Forelimb muscle (tissue), 1 donor: ENCODE measurements around the gene NINJ2. TPM values are rescaled to one million over a fixed set of nuclear protein-coding genes. Genes with fewer than 3 reads are reported as not detected.

ENCODE experiments used
- DNase-seq: peaks from one replicate; pipeline ENCODE4 v3.0.0-alpha.2; 2013; ENCODE audit warnings: low read depth
- polyA plus RNA-seq: library from polyadenylated mRNA; unstranded; fragments of 120-200 nt; gene quantifications from one replicate; pipeline ENCODE4 v1.2.1, GENCODE V29; 2013; ENCODE audit not compliant: insufficient read length

Gene NINJ2
- polyA plus RNA-seq, 1 donor: 5.5 TPM

DNA sequence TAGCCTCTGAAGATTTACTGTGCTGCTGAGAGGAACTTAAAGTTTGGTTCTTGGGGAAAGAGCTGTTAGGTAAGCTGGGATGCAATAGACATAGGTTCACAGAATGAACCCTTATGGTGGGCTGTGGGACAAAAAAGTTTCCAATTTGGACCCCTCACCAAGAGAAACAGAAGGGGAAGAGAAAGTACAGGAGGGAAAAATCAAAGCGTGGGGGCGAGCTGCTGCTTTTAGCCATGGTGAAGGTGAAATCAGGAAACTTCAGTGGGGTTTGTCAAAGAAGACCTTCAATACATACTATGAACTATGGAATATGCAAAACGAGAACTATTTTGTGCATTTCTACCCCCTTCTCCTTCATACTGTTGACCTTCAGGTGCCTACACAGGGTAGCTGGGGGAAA lies 10.6 kb upstream of the NINJ2 start:
- DNase-seq: no peak

DNA sequence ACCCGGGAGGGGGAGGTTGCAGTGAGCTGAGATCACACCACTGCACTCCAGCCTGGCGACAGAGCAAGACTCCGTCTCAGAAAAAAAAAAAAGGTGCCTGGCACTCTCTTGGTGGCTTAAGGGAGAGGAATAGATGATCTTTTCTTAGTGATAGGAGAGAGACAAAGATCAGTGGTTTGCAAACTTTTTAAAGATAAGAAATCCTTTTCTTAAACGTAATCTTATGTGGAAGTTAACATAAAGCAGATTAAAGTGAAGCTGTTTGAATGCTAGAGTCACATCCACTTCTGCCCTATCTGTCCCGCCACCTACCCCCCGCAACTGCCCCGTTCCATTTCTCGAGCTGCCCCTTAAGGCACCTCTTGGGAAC lies 6.3 kb upstream of the NINJ2 start:
- no peak for DNase-seq

DNA sequence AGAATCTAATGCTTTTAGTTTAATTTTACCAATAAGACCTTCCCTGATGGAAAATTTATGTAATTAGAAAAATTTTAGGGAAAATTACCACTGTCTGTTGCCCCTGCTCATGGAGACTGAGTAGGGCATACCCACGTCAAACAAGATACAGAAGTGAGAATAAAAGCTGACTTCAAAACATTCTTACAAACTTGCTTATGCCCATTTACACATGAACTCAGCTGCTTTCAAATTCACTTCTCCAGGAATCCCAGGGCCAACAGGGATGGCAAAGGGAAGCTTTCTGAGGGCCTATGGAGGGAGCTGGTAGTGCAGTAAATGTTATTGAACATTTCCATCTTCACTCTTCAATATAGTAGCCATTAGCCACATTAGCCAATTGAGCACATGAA lies 4.8 kb upstream of the NINJ2 start:
- DNase-seq: no peak

DNA sequence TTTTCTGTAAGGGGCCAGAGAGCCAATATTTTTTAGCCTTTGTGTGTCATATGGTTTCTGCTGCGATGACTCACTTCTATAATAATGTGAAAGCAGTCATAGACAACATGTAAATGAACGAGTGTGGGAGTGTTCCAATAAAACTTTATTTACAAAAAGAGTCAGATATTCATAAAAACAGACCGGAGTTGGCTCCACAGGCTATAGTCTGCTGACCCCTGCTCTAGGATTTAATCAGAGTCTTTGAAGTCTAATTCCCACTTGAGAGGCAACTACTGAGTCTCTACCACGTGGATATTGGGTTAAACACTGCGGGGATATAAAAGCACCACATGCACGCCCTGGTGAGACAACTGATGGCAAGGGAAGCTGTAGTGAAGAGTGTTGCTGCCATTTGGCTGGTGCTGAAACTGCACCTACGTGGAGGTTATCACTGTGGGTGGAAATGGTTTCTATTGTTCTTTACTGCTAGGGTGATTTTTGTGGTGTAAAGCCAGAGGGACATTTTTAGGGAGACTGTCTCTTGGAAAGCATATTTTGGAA lies 3.6 kb upstream of the NINJ2 start:
- DNase-seq: no peak

DNA sequence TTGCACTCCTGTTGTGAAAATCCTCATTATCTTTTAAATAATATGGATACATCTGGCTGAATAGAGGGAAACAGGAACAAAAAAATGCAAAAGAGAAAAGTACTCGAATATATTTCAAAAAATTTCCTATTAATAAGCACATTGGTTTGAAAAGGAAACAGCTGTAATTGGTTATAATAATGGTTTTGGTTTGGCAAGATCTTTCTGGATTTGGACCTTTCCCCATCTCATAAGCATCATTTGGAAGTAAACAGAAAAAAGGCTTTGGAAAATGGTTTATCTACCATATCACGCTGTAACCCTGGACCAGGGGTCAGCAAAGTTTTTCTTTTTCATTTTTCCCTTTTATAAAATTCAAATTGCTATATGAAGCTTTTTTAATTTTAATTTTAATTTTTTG lies 2.8 kb upstream of the NINJ2 start:
- DNase-seq: no peak

DNA sequence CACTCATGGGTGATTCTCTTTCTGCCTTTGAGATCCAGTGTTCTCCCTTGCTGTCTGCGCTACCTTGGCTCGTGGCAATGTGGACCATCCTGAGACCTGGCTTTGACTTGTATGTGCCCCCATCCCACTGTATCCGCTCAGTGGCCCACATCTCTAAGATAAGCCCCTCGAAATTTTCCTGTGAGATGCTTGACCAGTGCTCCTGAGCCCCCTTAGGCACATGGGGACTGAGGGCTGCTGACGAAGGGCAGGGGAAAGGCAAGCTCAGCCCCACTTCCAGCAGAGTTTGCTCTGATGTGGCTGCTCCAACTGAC lies 1.5 kb upstream of the NINJ2 start:
- no peak for DNase-seq

DNA sequence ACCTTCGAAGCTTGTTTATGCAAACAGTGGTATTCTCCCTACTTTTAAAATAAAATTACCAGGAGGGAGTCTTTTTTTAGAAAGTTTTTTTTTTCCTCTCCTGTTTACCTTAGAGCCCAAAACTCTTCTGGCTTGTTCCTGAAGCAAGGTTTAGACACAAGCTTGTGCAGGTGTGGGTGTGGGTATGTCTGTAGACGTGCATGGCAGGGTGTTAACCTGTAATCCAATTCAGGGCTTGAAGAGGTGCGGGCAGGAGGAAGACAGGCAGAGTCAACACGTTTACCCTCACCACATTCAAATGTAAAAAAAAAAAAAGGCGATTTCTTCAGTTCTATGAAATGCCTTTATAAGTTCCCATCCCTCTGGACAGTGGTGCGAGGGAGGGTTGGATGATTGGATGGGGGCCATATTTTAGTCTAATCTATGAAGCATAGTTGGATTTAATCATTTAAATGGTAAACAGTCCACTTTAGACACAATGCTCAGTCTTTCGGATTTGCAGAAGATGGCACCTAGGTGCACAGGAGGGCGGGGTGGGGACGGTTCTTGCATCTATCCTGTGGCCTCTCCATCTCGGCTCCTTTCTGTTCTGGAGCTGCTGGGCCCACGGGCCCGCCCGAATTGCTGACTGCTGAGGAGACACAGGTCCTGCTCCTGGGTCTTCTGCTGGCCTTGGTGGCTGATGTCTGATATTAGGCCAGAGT lies 982 bp upstream of the NINJ2 start:
- DNase-seq: no peak

DNA sequence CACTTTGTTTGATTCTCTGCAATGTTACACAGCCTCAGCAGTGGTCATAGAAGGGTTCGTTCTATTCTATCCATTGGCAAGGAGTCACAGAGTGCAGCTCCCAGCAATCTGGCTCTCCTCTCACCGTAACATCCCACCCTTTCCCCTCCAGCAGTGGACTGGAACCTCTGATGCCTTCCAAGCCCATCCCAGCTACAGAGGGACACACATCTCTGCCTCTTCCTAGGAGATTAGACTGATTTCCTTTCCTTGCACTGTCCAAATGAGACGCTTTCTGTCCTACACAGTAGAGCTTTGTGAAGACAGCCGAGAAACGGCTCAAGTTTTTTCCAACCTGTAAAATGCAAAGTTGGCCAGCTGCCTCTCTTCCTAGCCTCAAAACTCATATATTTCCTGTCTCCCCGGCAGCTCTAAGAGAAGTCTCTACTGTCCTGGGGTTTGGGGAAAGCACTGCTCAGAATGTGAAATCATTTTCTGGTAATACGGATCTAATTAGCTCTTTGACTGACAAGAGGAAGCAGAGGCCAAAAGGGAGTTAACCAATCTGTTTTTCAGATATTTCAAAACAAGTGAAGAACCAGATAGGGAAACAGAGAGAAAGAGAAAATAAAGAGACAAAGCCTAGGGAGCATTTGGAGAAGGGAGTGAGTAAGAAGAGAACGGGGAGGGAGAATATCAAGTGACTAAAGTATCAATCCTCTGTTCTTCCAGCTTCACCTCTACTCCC lies 516 bp downstream of the NINJ2 start:
- no peak for DNase-seq

DNA sequence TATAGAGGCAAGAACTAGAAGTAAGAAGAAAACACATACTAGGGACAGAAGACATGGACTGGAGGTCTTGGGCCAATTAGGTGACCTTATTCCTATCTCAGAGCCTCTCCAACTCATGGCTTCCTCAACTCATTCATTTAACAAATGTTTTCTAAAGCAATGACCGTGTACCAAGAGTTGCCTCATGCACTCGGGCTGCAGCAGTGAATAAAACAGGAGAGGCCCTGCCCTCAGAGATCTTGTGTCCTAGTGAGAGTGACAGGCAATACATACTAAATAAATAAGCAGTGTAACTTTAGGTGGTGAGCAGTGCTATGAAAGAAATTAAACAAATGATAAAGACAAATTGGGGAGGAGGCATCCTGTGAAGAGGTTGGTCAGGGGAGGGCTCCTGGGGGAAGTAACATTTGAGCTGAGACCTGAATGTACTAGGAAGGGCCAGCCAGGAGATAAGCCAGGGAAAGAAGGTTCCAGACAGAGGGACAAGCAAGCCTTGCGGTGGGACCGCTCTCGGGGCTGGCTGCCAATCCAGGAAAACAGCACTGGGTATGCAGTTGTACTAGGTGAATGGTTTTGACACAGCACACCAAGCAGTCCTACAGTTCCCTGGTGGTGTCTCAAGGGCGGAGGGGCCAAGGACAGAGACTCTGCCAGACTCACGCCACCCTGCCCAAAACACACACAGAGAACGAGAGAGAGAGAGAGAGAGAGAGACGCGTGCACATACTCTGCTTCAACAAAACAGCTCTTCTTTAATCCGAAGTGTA lies 1.3 kb downstream of the NINJ2 start:
- no peak for DNase-seq

DNA sequence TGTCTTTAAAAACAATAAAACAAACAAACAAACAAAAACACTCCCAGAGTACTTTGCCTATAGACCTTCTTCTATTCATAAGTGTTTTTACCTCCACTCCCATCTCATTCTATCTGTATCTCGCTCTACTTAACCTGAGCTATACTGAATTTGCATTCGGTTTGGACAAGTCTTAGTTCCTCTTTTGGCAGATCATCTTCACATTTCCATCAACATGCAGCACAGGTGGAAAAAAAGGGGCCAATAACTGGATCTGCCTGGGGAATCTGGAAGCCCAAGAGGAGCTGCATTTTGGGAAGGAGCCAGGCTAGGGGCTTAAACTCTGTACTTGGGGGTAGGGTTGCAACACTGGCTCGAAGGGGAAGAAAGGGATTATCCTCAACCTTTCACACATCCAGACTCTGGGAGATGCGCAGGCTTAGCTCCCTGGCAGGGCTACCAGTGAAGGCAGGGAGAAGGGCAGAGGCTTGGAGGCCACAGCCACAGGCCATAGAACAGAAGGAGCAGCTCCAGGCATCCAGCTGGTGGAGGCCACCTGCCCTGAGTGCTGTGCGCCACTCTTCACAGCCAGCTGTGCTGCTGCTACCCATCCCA lies 4.1 kb downstream of the NINJ2 start:
- DNase-seq: no peak

DNA sequence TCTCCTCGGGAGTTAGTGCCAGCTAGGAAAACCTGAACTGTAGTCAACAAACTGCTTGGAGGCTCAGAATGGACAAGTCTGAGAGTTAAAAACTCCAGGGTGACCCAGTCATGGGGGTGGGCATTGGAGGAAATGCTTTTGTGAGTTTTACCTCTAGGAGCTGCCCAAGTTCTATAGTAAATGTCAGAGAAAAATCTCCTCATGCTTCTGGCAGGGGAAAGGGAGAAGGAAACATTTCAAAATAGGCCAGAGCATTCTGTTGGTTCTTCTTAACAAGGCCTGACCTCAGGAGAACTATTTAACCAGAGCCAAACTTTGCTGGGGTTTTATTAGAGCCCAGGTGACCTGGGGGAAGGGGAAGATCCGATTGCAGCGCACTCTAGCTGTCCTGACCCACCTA lies 12.3 kb downstream of the NINJ2 start:
- DNase-seq: no peak

DNA sequence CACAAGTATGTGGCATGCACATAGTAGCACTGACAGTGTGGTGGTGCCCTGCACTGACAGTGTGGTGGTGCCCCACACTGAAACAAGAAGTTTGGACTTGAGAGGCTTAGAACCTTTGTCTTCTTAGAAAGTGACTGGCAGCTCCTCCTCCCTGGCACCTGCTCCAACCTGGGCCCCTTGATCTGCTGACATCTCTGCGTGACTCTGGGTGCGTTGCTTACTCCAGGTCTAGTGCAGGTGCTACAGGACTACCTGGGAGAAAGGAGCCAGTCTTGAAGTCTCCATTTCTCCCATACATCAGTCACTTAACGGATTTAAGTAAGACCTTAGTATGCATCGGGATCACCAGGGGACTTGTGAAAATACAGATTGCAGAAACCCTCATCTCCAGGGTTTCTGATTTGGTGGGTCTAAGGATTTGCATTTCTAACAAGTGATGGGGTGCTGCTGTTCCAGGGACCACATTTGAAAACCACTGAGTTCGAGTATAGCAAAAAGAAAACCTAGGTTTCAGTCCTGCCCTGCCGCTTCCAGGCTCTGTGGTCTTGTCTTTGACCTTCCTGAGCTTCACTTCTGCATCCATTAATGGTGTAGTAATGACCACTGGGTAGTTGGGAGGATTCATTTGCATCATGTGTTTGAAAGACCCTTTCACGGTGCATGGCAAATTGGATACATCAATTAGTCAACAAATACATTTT lies 15.7 kb downstream of the NINJ2 start:
- DNase-seq: no peak

DNA sequence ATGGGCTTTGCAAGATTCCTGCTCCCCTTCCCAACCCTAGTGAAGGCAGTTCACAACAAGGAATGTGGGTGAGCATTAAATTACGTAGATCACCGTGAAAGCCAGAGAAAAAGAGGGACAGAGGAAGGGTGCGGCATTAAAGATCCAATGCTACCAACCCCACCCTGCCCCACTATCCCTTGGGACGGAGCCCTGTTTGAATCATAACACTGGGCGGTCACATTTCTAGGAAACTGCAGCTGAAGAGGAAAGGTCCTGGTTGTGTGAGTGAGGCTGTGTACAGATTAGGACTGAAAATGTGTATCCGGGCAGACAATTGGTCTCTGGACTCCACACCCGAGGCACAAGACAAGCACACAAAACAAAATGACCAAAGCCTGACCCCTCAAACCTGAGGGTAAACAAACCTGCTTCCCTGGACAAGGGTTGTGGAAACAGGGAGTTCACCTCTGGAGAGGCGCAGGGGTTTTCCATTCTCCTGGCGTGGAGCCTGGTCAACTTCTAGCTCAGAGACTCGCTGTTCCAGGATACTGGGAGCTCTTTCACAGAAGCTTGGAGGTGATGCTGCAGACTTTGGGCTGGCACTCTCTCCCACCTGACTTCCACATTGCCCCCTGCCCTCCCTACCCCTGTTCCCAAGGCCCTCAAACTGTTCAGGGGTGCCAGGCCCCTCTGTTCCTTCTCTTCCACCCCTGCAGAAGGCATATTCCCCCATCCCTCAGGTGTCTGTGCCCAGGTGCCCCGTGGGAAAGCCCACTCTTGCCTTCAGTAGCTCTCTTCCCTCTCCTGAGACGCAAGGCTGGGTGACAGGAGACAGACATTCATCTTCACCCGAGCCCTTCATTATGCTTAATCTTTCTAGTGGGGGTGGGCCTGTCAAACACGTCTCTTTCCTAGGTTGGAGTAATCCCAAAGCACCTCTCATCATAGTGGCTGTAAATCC lies 16.5 kb downstream of the NINJ2 start:
- no peak for DNase-seq

DNA sequence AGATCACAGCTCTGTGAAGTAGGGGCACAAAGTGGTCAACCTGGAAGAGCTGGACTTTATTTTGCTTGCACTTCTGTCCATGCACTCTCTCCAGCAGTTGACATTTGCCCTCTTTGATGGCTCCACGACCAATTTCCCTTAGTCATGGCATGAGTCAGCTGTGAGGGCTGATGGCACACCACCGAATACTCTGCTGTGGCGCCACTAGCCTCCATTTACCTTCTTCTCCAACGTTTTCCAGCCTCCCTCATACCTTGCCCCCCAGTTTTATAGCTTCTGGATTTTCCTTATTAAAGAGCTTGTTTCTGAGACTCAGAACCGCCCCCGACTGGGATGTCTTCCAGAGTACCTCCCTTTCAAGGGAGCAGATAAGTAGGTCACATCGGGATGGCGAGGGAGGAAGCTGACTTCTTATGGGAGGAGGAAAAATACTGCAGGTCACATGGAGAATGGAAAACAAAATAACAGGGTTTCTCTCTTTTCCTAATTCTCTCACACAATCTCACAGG lies 17.6 kb downstream of the NINJ2 start:
- no peak for DNase-seq

DNA sequence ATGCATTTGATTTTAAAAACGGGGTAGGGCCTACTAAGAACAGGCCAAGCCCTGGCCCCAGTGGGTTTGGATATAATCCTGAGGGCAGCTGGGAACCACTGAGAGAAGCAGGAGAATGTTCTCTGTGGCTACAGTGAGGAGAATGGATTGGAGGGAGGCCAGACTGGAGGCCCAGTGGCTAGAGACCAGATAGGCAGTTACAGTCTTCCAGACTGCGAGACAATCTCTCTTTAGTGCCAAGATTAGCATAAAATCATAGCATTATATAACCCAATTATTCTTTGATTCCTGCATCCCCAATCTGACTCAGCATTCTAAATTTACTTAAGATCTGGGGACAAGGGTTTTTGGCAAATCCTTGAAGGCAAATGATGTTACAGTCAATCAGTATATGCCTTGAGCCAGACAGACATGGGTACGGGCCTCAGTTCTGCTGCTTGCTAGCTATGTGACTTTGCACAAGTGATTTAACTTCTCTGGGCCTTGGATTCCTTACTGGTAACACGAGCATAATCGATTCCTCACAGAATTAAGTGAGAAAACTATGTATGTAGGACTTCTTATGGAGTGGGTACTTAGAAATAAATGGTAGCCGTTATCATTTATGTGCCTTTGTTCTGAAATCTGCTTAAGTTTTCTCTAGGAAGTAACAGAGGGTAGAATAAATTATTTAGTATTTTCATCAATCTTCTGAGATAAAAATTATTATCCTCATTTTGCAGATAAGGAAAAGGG lies 18.3 kb downstream of the NINJ2 start:
- no peak for DNase-seq

DNA sequence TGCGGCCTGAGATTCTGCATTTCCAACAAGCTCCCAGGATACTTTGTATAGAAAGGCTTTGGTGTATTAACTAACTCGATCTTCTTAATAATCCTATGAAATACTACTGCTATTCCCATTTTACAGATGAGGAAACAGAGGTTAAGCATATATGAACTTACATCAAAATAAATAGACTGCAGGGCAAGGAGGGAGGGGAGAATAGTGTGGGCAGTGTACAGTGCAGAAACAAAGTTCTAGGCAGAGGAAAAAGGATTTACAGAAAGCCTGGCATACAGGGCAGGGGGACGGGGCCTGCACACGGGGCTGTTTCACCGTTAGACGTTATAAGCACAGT lies 19.0 kb downstream of the NINJ2 start:
- DNase-seq: no peak

DNA sequence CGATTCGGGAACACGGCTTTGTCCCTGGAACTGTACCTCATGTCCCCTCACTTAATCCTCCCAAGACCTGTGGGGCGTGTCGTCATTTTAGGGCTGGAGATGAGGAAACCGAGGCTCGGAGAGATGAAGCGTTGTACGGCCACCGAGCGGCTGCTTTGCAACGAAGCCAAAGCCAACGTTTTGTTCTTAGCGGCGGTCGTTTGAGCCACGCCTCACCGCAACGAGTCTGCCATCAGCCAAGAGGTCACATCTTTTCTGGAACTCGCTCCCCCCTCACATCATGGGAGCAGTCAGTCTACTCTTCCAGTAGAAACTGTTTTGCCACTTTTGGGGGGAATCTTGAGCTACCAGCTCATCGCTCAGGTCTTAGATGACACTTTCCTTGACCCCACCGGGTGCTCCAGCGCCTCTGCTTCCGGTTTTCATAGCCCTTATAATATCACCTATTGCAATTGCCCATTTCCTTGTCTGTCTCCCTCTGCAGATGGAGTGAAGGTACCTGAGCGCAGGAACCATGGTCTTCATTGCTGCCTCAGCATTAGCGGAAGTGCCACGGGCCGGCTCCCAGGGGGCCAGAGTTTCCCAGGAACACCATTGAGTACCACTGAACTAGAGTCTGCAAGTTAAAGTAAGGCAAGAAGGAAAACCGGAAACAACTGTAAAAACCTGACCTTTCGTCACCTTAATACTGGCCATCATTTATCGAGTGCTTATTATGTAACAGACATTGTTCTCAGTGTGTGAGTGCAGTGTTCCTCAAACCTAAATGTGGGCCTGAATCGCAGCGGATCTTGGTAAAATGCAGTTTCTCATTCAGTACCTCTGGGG lies 19.6 kb downstream of the NINJ2 start:
- DNase-seq: no peak

DNA sequence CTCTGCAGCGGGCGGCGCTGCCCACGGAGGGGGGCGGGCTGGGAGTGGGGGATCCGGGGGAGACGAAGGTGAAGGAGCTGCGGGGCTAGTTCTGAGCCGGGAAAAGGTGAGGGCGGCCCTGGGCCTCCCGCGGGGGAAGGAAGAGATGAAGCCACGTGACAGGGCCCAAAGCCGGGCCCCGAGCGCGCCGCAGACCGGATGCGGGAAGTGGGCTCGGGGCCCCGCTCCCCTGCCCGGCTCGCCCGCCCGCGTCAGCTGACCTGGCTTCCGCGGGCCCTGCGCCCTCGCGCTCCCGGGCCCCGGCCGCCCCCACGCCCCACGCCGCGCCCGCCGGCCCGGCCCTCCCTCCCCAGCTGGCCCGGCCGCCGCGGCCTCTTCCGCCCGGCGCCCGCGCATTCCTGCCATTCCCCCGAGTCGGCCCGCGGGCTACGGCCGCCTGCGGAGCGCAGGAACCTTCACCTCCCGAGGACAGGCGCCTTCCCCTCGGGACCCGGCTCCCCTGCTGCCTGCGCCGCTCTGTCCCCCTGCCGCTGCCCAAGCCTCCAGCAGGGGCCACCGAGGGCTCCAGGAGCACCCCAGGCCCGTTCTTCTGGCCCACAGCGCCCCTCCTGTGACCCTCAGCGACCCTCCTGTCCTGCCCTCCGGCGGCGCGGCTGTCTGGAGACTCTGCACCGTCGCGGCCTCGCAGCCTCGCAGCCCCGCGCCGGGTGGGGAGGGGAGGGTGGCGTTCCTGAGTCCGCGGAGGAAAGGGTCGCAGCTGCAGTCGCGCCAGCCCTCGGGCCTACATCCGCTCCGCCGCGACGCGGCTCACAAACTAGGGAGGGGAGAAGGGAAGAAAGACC lies 20.4 kb downstream of the NINJ2 start:
- DNase-seq: no peak
